H1 (cell line): ENCODE data around the gene PTH2R. TPM values are rescaled to one million over a fixed set of nuclear protein-coding genes. Genes with fewer than 3 reads are reported as not detected.

Source experiments
- ATF2 ChIP-seq: IDR thresholded peaks from 2 replicates; pipeline ENCODE4 v1.6.1; 2012; ENCODE audit warnings: low read length, inconsistent platforms
- CBX5 ChIP-seq: fragments of 300-800, 300-1000 bp; sonication (generic); IDR thresholded peaks from 2 replicates; pipeline ENCODE4 v1.7.1; 2016; ENCODE audit warnings: antibody characterized with exemption, low read length, low read depth
- CHD7 ChIP-seq: fragments of 300-600 bp; sonication (generic); IDR thresholded peaks from 2 replicates; pipeline ENCODE4 v1.7.1; 2012; ENCODE audit warnings: low read length, moderate library complexity, mild to moderate bottlenecking, inconsistent platforms; ENCODE audit not compliant: insufficient replicate concordance
- CTCF ChIP-seq, 3 experiments: IDR thresholded peaks; 1 replicate in 2 of 3; 2 replicates in 1 of 3; pipeline versions ENCODE4 v1.5.1 to v1.6.1; 2011; ENCODE audit warnings: low read length in 3 of 3, mild to moderate bottlenecking in 3 of 3, inconsistent platforms in 2 of 3, low read depth in 1 of 3, moderate library complexity in 1 of 3; ENCODE audit not compliant: insufficient read depth in 1 of 3; ENCODE audit errors: control extremely low read depth in 1 of 3
- EGR1 ChIP-seq: IDR thresholded peaks from 2 replicates; pipeline ENCODE4 v1.6.1; 2011; ENCODE audit warnings: low read depth, low read length, borderline replicate concordance
- NANOG ChIP-seq: IDR thresholded peaks from 2 replicates; pipeline ENCODE4 v1.6.1; 2011; ENCODE audit warnings: low read length, low read depth, mild to moderate bottlenecking, inconsistent platforms; ENCODE audit not compliant: insufficient read depth, poor library complexity, severe bottlenecking
- PHF8 ChIP-seq: fragments of 200-600 bp; sonication (generic); conservative IDR thresholded peaks from 2 replicates; pipeline ENCODE4 v1.7.1; 2012; ENCODE audit warnings: low read depth, mild to moderate bottlenecking, inconsistent platforms, low read length, moderate library complexity
- polyA plus RNA-seq, 7 experiments: library from polyadenylated mRNA; depleted of rRNA in 3 of 7; stranded (reverse) in 5 of 7; unstranded in 2 of 7; fragments of >200 nt in 5 of 7; fragments of 200-250 nt in 2 of 7; gene quantifications; 1 replicate in 5 of 7; 2 replicates in 1 of 7; 4 replicates in 1 of 7; pipeline versions ENCODE4 v1.2.1 to v1.2.3, GENCODE V29; 2011 to 2013; ENCODE audit warnings: missing spikeins in 2 of 7, mixed read lengths in 2 of 7
- total RNA-seq: library from RNA; stranded (reverse); fragmentation: NEBNext Ultra II Directional; extraction: Animal tissue kit (Norgen Biotek cat#: 25700); gene quantifications from 2 replicates; pipeline ENCODE4 v1.2.1, GENCODE V29; 2021

Gene PTH2R
- total and polyA plus RNA-seq, 2 of the 8 experiments (the other 6 are each of a cell fraction or from before 2014, with no cell fraction given): 0.19 to 0.38 TPM

GRCh38 chr2:208479342-208479741, 72.8 kb downstream of the PTH2R start (continued):
- no peak for TF ChIP-seq CTCF (IDR thresholded peaks at IDR 0.05; ENCODE audit: control extremely low read depth in 1 of 3, insufficient read depth in 1 of 3, low read depth in 1 of 3, low read length in 3 of 3)
- TF ChIP-seq ATF2: no peak
- TF ChIP-seq PHF8: no peak
- TF ChIP-seq CBX5: no peak
- no peak for TF ChIP-seq EGR1
- no peak for TF ChIP-seq CHD7
- TF ChIP-seq NANOG: no peak
